Neuronal stem cell (in vitro differentiated cells): Measurements from ENCODE around the gene ENDOD1.

ENCODE experiments used
- DNase-seq: peaks from one replicate; pipeline ENCODE4 v3.0.0-alpha.2; 2013; ENCODE audit warnings: low spot score
- H2AFZ ChIP-seq: one replicate; pipeline ENCODE4 v1.6.1; 2013; ENCODE audit warnings: mild to moderate bottlenecking, low read length, inconsistent platforms
- H2AK5ac ChIP-seq: 2 replicates; pipeline ENCODE4 v1.6.1; 2013; ENCODE audit warnings: low read depth, mild to moderate bottlenecking, inconsistent platforms, low read length, moderate library complexity, mixed read lengths
- H2BK120ac ChIP-seq: 2 replicates; pipeline ENCODE4 v1.6.1; 2013; ENCODE audit warnings: low read depth, mild to moderate bottlenecking, inconsistent platforms, low read length, moderate library complexity, mixed read lengths
- H2BK12ac ChIP-seq: one replicate; pipeline ENCODE4 v1.6.1; 2013; ENCODE audit warnings: low read length, inconsistent platforms
- H2BK15ac ChIP-seq: 2 replicates; pipeline ENCODE4 v1.6.1; 2013; ENCODE audit warnings: mild to moderate bottlenecking, low read length, inconsistent platforms, mixed read lengths
- H2BK5ac ChIP-seq: one replicate; pipeline ENCODE4 v1.6.1; 2013; ENCODE audit warnings: inconsistent platforms, mild to moderate bottlenecking, low read length, moderate library complexity
- H3K14ac ChIP-seq: one replicate; pipeline ENCODE4 v1.6.1; 2013; ENCODE audit warnings: low read length, inconsistent platforms
- H3K18ac ChIP-seq: 2 replicates; pipeline ENCODE4 v1.6.1; 2013; ENCODE audit warnings: low read length, inconsistent platforms
- H3K23ac ChIP-seq: 2 replicates; pipeline ENCODE4 v1.6.1; 2013; ENCODE audit warnings: low read depth, mild to moderate bottlenecking, mixed read lengths, low read length, inconsistent platforms; ENCODE audit not compliant: poor library complexity
- H3K27ac ChIP-seq: replicated peaks from 3 replicates; pipeline ENCODE4 v1.5.1; 2013; ENCODE audit warnings: low read length, inconsistent platforms
- H3K27me3 ChIP-seq, 3 experiments: 2 replicates each; pipeline ENCODE4 v1.6.1; 2013; ENCODE audit warnings: low read length in 3 of 3, mild to moderate bottlenecking in 2 of 3, inconsistent platforms in 1 of 3, low read depth in 1 of 3, mixed read lengths in 1 of 3, moderate library complexity in 1 of 3; ENCODE audit not compliant: control insufficient read depth in 3 of 3, insufficient read depth in 3 of 3
- H3K36me3 ChIP-seq, 2 donors: replicated peaks in 1 of 2; 2 replicates each; pipeline ENCODE4 v1.6.1; 2013; ENCODE audit warnings: low read length in 2 of 2; ENCODE audit not compliant: control insufficient read depth in 2 of 2, insufficient read depth in 2 of 2
- H3K4ac ChIP-seq: 2 replicates; pipeline ENCODE4 v1.6.1; 2013; ENCODE audit warnings: inconsistent platforms, mild to moderate bottlenecking, low read length, moderate library complexity
- H3K4me1 ChIP-seq, 2 donors: 1 replicate in 1 of 2; 2 replicates in 1 of 2; pipeline ENCODE4 v1.6.1; 2013; ENCODE audit warnings: low read length in 2 of 2, low read depth in 1 of 2; ENCODE audit not compliant: control insufficient read depth in 2 of 2, insufficient read depth in 1 of 2
- H3K4me2 ChIP-seq: one replicate; pipeline ENCODE4 v1.6.1; 2013; ENCODE audit warnings: mild to moderate bottlenecking, low read length, inconsistent platforms; ENCODE audit not compliant: insufficient read depth, poor library complexity, severe bottlenecking
- H3K4me3 ChIP-seq, 2 donors: 2 replicates each; pipeline ENCODE4 v1.5.1; 2013; ENCODE audit warnings: low read length in 2 of 2, mild to moderate bottlenecking in 2 of 2, inconsistent platforms in 1 of 2, moderate library complexity in 1 of 2
- H3K79me1 ChIP-seq: one replicate; pipeline ENCODE4 v1.6.1; 2013; ENCODE audit warnings: low read depth, mild to moderate bottlenecking, inconsistent platforms, low read length, moderate library complexity
- H3K9ac ChIP-seq: one replicate; pipeline ENCODE4 v1.6.1; 2013; ENCODE audit warnings: mild to moderate bottlenecking, low read depth, low read length, inconsistent platforms; ENCODE audit not compliant: poor library complexity
- H3K9me3 ChIP-seq, 2 donors: replicated peaks in 1 of 2; 2 replicates each; pipeline versions ENCODE3 to v1.6.1; 2013; ENCODE audit warnings: low read length in 2 of 2, mild to moderate bottlenecking in 2 of 2, inconsistent platforms in 1 of 2, low read depth in 1 of 2, mixed read lengths in 1 of 2, moderate library complexity in 1 of 2; ENCODE audit not compliant: control insufficient read depth in 2 of 2, insufficient read depth in 1 of 2
- H4K8ac ChIP-seq: one replicate; pipeline ENCODE4 v1.6.1; 2013; ENCODE audit warnings: low read depth, mild to moderate bottlenecking, inconsistent platforms, low read length, moderate library complexity
- H4K91ac ChIP-seq: one replicate; pipeline ENCODE4 v1.6.1; 2013; ENCODE audit warnings: low read length, low read depth, mild to moderate bottlenecking, inconsistent platforms; ENCODE audit not compliant: poor library complexity
- WGBS, 2 donors: extraction: QIAGEN DNeasy Blood & Tissue Kit; methylation state at CpG; one replicate each; pipeline ENCODE4 v1.1.7; 2013; ENCODE audit warnings: missing lambda C conversion rate in 2 of 2, mixed read lengths in 1 of 2; ENCODE audit not compliant: insufficient read length in 2 of 2, insufficient replicate concordance in 1 of 2; ENCODE audit errors: extremely low coverage in 2 of 2; 5-methylcytosine and 5-hydroxymethylcytosine counted together

ENDOD1 gene

DNA sequence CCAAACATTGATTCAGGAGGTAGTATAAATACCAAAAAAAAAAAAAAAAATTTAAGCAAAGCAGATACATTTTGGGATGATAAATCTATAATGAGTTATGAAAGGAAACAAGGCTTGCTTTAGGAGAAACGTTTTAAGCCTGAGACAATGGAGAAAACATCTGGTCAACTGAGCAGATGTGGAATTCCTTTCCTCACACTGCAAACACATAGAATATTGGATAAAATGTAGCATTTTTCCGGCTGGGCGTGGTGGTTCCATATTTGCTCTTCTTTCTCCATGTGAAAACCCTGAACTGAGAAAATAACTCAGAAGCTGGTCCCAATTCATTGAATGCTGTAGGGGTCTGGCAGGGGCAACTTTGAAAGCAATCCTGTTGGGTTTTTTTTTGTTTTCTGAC is 33.9 kb downstream of the ENDOD1 start:
- DNase-seq = no peak
- Histone ChIP-seq H4K91ac (no peak overlapping the region), H3K9ac (no peak overlapping the region), H2BK15ac (no peak overlapping the region), H3K27ac (no peak overlapping the region), H3K23ac (no peak overlapping the region), H2BK5ac (no peak overlapping the region), H2BK120ac (no peak overlapping the region), H3K18ac (no peak overlapping the region), H3K79me1 (peaks cover 5% of the 10 kb centered on the region), H3K4ac (no peak overlapping the region), H3K14ac (no peak overlapping the region), H4K8ac (no peak overlapping the region), H3K4me1 (no peaks in the 10 kb centered on the region), H2BK12ac (no peak overlapping the region), H3K4me2 (no peak overlapping the region), H3K36me3 (peaks cover 0 to 2% of the 10 kb centered on the region in 2 donors), H2AK5ac (no peak overlapping the region), H3K27me3 (no peaks in the 10 kb centered on the region), H3K4me3 (no peak overlapping the region), H2AFZ (no peak overlapping the region), H3K9me3 (no peaks in the 10 kb centered on the region)
- whole genome bisulfite sequencing, 2 donors = no CpG with 5 or more reads among the region's 3 CpGs

DNA sequence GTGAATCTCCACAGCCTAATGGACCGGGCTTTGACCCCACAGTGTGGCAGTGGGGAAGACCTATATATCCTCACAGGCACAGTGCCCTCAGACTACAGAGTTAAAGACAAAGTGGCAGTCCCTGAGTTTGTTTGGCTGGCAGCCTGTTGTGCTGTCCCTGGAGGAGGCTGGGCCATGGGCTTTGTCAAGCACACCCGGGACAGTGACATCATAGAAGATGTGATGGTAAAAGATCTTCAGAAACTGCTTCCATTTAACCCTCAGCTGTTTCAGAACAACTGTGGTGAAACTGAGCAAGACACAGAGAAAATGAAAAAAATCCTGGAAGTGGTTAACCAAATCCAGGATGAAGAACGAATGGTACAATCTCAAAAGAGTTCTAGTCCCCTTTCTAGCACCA is 39.0 kb downstream of the ENDOD1 start:
- H2BK120ac ChIP-seq = no peak overlapping the region
- H2AK5ac ChIP-seq = no peak overlapping the region
- no peak overlapping the region for H3K4me3 ChIP-seq
- peaks cover 0 to 2% of the 10 kb centered on the region in 2 donors for H3K36me3 ChIP-seq
- no peak overlapping the region for H4K91ac ChIP-seq
- no peak overlapping the region for H4K8ac ChIP-seq
- no peak overlapping the region for H2BK5ac ChIP-seq
- no peak for DNase-seq
- H3K9ac ChIP-seq = no peak overlapping the region
- no peak overlapping the region for H2BK15ac ChIP-seq
- H3K27me3 ChIP-seq = no peaks in the 10 kb centered on the region
- no peak overlapping the region for H3K14ac ChIP-seq
- H2BK12ac ChIP-seq = no peak overlapping the region
- no peaks in the 10 kb centered on the region for H3K9me3 ChIP-seq
- H3K4me1 ChIP-seq = no peaks in the 10 kb centered on the region
- H2AFZ ChIP-seq = no peak overlapping the region
- no CpG with 5 or more reads among the region's 3 CpGs for WGBS, 2 donors
- H3K79me1 ChIP-seq = no peaks in the 10 kb centered on the region
- H3K4me2 ChIP-seq = no peak overlapping the region
- no peak overlapping the region for H3K18ac ChIP-seq
- no peak overlapping the region for H3K27ac ChIP-seq
- no peak overlapping the region for H3K4ac ChIP-seq
- H3K23ac ChIP-seq = no peak overlapping the region

DNA sequence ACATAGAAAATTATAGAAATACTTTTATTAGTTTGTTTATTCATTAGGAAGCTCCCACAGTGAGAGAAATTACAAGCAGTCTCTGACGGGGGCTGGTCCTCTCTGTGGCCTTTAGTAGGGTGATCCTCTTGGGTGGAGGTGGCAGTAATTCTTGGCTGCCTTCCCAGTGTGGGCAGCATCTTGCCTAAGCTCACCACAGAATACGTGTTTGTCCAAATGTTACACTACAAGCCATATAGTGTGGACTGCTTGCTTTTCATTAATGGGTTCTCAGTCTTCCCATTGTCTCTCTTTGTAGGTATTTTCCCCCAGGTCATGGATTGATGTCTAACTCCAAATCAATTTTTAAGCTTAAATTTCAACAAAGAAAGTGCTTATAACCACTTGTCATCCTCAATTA is 43.3 kb downstream of the ENDOD1 start:
- Histone ChIP-seq H3K9ac (no peak overlapping the region), H2BK12ac (no peak overlapping the region), H4K91ac (no peak overlapping the region), H4K8ac (no peak overlapping the region), H2BK5ac (no peak overlapping the region), H3K23ac (no peak overlapping the region), H3K4me3 (no peak overlapping the region), H3K4me1 (no peaks in the 10 kb centered on the region), H3K79me1 (no peaks in the 10 kb centered on the region), H3K4ac (no peak overlapping the region), H3K9me3 (no peaks in the 10 kb centered on the region), H3K27me3 (no peaks in the 10 kb centered on the region), H2AK5ac (no peak overlapping the region), H3K14ac (no peak overlapping the region), H3K36me3 (peaks cover 0 to 2% of the 10 kb centered on the region in 2 donors), H2BK120ac (no peak overlapping the region), H3K27ac (no peak overlapping the region), H3K4me2 (no peak overlapping the region), H2AFZ (no peak overlapping the region), H3K18ac (no peak overlapping the region), H2BK15ac (no peak overlapping the region)
- DNase-seq = no peak
- WGBS, 2 donors = no CpG with 5 or more reads among the region's 2 CpGs

DNA sequence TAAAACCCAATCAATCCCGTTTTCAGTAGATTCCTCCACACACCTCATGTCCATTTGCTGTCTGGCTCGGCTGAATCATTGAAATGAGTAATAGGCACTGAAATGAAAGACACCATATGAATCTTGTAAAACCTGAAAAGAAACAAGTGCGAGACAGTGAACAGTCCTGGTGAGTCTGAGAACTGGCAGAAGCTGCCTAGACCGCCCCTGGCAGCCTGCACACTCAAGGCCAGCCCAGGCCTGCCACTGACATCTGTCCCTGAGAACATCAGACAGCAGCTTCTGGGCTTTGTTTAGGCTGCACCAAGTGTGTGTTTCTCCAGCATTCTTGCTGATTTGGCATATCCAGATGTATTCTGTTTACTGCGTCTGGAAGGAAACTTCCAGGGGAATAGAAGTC is 44.8 kb downstream of the ENDOD1 start:
- no peak overlapping the region for H3K27ac ChIP-seq
- H3K4me2 ChIP-seq = no peak overlapping the region
- H3K4me1 ChIP-seq = no peaks in the 10 kb centered on the region
- H2BK15ac ChIP-seq = no peak overlapping the region
- H3K4me3 ChIP-seq = no peak overlapping the region
- no peak overlapping the region for H4K8ac ChIP-seq
- H2AFZ ChIP-seq = no peak overlapping the region
- no peak overlapping the region for H2BK120ac ChIP-seq
- no peak overlapping the region for H3K4ac ChIP-seq
- H2BK12ac ChIP-seq = no peak overlapping the region
- no peak overlapping the region for H3K23ac ChIP-seq
- H4K91ac ChIP-seq = no peak overlapping the region
- DNase-seq = no peak
- no peak overlapping the region for H3K14ac ChIP-seq
- H3K9me3 ChIP-seq = no peaks in the 10 kb centered on the region
- H3K9ac ChIP-seq = no peak overlapping the region
- H3K79me1 ChIP-seq = no peaks in the 10 kb centered on the region
- H2AK5ac ChIP-seq = no peak overlapping the region
- WGBS, 2 donors = no CpG with 5 or more reads among the region's 5 CpGs
- no peaks in the 10 kb centered on the region for H3K36me3 ChIP-seq
- H3K27me3 ChIP-seq = no peaks in the 10 kb centered on the region
- no peak overlapping the region for H2BK5ac ChIP-seq
- no peak overlapping the region for H3K18ac ChIP-seq
